HUDEP-2 (cell line): Measurements from ENCODE around the gene ZBTB22.
"Not testable (repeated sequence)": the region's sequence is repeated elsewhere in the genome, so short reads cannot be mapped to it uniquely, and the experiment has no call there.

Experiments used
- DNase-seq, 76 experiments: peaks; one replicate each; lab custom pipeline; 2025; ENCODE audit not compliant: unreplicated experiment in 76 of 76; lab: John Stamatoyannopoulos, UW

Gene ZBTB22

DNA sequence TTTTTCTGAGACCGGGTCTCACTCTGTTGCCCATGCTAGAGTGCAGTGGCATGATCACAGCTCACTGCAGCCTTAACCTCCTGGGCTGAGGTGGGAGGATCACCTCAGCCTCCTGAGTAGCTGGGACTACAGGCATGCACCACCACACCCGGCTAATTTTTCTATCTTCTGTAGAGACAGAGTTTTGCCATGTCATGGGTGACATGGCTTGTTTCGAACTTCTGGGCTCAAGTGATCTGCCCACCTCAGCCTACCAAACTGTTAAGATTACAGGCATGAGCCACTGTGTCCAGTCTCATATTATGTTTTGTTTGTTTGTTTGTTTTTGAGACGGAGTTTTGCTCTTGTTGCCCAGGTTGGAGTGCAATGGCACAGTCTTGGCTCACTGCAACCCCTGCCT is 32.3 kb downstream of the ZBTB22 start:
- peak in 1 of 76 experiments; percentile 12 for DNase-seq

DNA sequence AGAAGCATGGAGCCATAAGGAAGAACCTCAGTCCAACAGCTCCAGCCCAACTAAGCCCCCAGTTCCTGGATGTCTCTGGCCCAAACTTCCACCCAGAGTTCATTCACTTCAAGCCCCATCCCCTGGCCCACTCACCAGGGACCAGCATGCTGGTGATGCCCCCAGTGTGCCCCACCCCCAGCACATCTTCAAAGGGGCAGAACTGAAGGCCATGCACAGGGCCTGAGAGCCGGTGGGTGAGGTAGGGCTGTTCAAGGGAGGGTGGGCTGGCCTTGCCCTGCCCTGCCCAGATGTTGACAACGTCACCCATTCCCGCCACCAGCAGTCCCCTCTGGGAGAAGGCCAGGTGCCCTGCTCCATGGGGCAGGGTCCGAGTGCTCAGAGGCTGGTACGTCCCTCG is 37.0 kb downstream of the ZBTB22 start:
- no peak for DNase-seq

DNA sequence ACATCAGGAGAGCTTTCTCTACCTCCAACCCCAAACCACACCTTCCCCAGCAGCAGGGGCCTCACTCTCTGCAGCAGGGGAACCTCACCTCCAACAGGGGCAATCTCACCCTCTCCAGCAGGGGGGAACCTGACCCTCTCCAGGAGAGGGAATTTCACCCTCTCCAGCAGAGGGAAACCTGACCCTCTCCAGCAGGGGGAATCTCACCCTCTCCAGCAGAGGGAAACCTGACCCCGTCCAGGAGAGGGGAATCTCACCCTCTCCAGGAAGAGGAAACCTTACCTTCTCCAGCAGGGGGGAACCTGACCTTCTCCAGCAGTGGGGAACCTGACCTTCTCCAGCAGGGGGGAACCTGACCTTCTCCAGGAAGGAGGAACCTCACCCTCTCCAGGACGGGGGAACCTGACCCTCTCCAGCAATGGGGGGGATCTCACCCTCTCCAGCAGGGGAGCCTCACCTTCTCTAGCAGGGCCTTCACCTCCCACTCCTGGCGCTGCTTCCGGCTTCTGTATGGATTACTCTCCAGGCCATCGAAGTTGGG is 37.5 kb downstream of the ZBTB22 start:
- DNase-seq = peak in 21 of 76 experiments; percentile 3 to 43 (median 27)

DNA sequence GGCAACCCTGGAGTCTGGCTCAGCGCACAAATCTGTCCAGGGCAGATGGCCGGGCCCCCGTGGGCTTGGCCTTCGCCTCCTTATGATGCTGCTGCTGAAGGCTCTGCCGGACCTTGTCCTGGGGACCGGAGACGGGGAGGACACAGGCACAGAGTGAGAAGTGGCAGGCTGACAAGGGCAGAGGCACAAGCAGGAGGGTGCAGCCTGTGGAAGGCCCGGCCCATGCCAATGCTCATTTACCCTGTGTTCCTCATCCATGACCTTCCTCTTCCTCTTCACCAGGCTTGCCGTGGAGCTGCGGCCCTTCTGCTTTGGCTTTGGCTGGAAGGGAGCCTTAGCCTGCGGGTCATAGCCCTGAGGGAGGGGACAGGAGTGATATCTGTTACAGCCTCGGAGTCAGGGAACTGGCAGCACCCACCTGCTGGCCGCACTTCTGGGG is 38.3 kb downstream of the ZBTB22 start:
- no peak for DNase-seq

DNA sequence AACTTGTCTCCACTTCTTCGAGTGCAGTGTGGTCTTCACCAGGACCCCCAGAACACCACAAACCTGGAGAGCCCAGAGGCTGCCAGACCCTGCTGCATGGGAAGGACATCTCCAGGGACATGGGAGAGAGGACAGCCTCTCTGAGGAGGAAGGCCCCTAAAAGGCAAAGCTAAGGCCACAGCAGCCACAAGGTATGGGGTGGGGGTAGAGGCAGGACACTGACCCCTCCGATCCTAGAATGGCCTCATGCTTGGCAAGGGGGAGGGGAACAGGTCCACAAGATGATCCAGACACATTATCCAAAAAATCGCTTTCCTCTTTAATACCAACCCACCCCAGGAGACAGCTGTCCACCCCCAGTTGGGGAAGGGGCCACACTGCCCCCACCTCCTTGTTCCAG is 38.7 kb downstream of the ZBTB22 start:
- no peak for DNase-seq

DNA sequence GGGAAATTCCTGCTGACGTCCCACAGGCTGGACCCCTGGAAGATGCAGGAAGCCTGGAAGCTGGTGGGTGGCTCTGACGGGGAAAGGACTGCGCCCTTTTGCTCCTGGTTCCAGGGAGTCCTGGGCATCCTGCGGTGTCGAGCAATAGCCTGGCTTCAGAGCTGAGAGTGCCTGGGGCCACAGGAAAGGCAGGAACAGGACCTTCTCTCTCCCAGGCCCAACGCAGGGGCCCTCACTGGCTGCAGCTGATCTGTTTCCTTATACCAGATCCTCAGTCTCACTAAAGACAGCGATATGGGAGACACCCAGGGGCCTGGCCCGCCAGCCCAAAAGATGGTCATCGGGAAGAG is 39.2 kb downstream of the ZBTB22 start:
- no peak for DNase-seq

DNA sequence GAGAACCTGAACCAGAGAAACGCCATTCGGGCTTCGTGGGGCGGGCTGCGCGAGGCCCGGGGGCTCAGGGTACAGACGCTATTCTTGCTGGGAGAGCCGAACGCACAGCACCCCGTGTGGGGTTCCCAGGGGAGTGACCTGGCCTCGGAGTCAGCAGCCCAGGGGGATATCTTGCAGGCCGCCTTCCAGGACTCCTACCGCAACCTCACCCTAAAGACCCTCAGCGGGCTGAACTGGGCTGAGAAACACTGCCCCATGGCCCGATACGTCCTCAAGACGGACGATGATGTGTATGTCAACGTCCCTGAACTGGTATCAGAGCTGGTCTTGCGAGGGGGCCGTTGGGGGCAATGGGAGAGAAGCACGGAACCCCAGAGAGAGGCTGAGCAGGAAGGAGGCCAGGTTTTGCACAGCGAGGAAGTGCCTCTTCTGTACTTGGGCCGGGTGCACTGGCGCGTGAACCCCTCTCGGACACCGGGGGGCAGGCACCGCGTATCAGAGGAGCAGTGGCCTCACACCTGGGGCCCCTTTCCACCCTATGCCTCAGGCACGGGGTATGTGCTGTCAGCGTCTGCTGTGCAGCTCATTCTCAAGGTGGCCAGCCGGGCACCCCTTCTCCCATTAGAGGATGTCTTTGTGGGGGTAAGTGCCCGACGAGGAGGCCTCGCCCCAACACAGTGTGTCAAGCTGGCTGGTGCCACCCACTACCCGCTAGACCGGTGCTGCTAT is 39.7 kb downstream of the ZBTB22 start:
- peak in 12 of 76 experiments; percentile 9 to 39 (median 25) for DNase-seq

DNA sequence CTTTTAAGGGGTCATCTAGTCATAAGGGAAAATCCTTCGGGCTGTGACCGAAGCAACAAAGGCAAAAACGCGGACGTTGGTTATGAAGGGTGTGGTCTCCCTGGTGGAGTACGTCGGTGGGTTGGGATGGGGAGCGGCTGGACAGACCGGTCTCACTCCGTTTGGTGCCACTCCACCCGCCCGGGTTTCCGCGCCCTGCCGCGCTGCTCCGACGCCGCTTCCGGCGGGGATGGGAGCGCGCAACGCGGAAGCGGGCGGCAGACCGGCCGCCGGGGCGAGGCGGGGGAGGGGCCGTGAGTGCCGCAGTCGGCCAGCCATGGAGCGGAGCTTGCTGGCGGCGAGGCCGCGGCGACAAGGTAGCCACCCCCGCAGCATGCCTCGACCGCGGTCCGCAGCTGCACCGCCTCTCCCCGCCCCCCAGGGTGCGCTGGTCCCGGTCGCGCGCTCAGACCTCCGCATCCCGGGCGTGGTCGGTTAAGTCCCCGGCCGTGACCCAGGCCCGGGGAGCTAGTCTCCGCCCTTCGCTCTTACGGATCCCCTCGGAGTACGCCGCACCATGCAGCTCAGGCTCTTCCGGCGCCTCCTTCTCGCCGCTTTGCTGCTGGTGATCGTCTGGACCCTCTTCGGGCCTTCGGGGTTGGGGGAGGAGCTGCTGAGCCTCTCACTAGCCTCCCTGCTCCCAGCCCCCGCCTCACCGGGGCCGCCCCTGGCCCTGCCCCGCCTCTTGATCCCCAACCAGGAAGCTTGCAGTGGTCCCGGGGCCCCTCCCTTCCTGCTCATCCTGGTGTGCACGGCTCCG is 40.5 kb downstream of the ZBTB22 start, which contains the start of gene B3GALT4:
Gene B3GALT4, plus strand, starts transcription at position 260 of the 799 bp plus-strand sequence. Its CDS starts 297 bp downstream, at position 557.
- peak in 73 of 76 experiments; percentile 34 to 96 (median 78) for DNase-seq

DNA sequence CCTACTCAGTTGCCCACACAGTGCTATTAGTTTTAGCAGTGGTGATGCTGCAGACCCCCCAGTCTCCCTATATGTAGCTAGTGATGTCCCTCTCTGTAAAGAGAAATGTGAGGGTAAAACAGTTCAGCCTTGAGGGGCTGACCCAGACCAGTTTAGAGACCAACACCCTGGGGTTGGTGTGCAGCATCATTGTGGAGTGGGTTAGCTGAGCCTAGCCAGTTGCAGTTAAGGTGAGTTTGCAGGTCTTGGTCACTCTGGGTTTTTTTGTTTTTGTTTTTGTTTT is 41.0 kb downstream of the ZBTB22 start:
- no peak for DNase-seq

DNA sequence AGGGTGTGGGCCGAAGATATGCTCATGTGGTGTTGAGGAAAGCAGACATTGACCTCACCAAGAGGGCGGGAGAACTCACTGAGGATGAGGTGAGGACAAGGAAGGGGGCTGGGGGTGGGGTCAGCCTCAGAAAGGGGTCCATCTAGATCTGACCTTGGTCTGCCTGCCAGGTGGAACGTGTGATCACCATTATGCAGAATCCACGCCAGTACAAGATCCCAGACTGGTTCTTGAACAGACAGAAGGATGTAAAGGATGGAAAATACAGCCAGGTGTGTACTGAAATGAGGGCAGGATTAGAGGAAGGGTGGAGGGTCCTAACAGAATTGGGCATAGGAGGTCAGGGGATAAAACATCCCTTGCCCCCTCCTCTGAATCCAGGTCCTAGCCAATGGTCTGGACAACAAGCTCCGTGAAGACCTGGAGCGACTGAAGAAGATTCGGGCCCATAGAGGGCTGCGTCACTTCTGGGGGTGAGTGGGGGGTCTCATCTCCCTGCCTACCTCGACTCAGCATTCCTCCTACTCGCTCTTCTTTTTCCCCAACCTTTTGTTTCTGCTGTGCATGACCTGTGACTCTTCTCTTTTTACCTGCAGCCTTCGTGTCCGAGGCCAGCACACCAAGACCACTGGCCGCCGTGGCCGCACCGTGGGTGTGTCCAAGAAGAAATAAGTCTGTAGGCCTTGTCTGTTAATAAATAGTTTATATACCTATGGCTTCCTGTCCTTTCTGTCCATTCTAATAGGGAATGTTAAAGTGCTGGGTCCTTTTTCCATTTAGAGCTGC is 41.6 kb downstream of the ZBTB22 start:
- not testable (repeated sequence) for DNase-seq

DNA sequence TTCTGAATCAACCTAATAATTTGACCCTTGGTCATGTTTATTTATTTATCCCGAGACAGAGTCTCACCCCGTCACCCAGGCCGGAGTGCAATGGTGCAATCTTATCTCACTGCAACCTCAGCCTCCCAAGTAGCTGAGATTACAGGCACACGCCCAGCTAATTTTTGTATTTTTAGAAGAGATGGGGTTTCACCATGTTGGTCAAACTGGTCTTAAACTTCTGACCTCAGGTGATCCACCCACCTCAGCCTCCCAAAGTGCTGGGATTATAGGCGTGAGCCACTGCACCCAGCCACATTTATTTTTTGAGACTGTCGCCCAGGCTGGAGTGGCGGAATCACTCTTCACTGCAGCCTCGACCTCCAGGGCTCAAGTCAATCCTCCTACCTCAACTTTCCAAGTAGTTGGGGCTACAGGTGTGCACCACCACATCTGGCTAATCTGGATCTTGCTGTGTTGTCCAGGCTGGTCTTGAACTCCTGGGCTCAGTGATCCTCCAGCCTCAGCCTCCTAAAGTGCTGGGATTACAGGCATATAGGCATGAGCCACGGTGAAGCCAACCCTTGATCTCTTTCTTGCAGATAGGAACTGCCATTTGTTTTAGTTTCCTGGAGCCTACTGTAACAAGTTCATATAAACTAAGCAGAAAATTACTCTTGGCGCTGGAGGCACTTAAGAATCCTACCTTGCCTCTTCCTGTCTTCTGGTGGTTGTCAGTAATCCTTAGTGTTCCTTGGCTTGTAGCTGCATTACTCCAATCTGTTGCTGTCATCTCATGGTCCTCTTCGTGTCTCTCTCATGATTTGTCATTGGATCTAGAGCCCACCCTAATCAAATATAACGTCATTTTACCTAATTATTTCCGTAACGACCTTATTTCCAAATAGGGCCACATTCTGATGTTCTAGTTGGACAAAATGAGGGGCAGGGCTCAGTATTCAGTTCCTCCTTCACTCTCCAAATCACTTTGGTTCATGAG is 43.3 kb downstream of the ZBTB22 start:
- peak in 3 of 76 experiments; percentile 25 to 39 (median 26) for DNase-seq

DNA sequence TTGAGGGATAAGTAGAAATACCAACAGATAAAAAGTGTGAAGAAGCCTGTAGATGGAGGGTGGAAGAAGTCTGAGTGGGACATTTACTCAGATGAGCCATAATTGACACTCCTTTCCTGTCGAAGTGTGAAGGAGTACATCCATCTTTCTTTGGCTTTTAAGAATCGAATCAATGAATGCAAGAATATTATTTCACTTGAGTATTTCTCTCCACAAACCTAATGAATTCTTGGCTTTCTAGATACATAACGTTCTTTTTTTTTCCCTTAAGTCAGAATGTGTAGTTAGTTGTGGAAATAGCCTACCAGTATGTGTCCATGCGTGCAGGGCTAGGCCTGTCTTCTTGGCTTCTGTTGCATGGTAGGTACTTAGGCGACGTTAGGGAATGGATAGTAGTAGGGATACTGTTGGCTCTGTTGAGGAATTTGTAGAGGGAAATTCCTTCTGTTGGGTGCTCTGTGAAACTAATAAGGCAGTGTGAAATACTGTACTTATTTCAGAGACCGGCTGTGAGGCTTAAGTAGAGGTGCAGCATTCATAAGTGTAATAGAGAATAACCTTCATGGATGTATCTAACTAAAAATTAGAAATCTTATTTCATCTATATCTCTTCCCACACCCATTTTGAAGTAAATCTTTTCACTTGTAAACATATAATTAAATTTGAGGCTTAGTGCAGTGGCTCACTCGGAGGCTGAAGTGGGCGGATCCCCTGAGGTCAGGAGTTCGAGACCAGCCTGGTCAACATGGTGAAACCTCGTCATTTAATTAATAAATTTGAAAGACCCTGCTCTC is 44.2 kb downstream of the ZBTB22 start:
- DNase-seq = peak in 2 of 76 experiments; percentile 14 to 21

DNA sequence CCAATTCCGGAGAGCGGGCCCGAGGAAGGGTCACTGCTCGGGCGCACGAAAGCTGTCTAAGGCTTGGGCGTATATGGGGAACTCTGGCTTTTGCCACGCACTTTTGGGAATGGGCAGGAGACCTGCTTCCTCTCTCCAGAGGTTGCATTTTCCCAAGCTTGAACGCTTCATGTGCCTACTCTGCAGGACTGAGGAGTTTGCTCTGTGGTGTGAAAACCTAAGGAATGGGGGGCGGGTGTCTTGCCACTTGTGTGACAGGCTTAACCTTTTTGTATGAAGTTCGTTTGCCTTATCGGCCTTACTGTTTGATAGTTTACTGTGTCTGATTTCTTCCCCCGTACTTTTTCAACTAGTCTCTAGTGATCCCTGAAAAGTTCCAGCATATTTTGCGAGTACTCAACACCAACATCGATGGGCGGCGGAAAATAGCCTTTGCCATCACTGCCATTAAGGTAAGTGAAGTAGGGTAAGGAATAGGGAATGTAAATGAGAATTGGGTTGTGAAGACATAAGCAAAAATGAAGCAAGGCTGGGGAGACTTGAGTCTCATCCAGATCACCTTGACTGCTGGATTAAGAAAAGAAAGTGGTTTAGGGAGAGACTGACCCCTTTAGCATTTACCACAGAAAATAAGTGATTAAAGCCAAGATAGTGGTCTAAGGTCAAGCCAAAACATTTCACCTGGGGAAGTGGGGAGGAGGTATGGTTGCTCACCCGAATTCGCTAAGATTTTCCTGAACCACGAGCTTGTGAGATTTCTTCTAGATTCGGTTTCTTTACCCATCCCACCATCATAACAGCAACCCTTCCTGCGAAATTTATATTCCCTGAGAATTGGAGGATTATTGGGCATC is 45.0 kb downstream of the ZBTB22 start:
- DNase-seq = peak in 6 of 76 experiments; percentile 35 to 74 (median 60)

DNA sequence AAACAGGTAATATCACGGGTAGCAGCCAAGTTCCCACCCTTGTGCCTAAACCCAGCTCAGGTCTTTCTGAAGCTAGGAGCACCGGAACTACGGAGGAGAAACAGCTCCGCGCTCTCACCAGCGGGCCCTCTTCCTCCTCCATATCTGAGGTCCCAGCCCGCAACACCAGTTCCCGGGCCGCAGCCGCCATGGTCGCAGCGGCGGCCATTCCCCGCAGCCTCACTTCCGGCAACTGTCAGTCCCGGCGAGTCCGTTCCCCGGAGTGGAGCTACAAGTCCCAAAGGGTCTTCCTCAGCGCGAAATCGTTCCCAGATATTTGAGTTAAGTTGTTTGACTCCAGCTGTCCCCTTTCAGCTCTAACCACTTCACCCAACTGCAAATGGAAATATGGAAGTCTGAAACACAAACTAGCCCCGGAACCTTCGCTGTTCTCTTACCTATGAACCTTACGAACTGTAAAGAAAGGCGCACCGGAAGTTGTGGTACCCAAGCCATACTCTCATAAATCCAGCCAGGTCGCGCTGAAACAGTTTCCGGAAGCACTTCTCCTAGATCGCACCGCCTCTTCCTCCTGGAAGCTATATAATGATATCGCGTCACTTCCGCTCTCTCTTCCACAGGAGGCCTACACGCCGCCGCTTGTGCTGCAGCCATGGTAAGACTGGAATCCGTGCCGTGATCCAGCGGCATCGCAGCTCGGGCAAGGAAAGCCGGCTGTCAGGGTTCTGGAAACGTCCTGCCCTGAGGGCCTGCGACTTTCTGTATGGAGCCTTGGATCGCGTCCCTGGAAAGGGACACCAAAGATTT is 45.9 kb downstream of the ZBTB22 start, which contains the start of the genes RPS18 and VPS52:
Gene RPS18, plus strand, starts transcription at position 608 of the 807 bp plus-strand sequence. Its CDS starts 45 bp downstream, at position 653.
Gene VPS52, minus strand, starts transcription at position 409 of the 807 bp plus-strand sequence. Its CDS starts 201 bp downstream, at position 208.
- peak in 75 of 76 experiments; percentile 83 to 100 (median 96) for DNase-seq

DNA sequence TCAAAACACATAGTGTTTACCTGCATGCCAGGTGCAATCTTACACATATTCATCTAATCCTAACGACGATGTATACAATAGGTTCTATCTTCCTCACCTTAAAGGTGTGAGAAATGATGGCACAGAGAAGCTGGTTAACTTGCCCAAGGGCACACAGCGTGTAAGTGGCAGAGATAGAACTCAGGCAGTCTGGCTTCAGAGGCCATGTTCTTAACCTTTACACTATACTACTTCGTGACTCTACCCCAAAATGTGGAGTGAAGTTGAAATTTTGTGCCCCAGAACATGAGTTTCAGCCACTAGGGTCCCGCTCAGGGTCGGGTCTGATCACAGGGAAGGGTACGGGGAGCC is 46.5 kb downstream of the ZBTB22 start:
- peak in 12 of 76 experiments; percentile 28 to 95 (median 50) for DNase-seq
